Liver (tissue), 9 donors: ENCODE results near the gene SPEG. TPM values are rescaled to one million over a fixed set of nuclear protein-coding genes. Genes with fewer than 3 reads are reported as not detected.

ENCODE experiments used
- DNase-seq: peaks from one replicate; pipeline ENCODE4 v3.0.0-alpha.2; 2017; ENCODE audit warnings: low spot score
- H3K27ac ChIP-seq, 2 donors: one replicate each; pipeline ENCODE4 v1.7.0; 2013; ENCODE audit warnings: inconsistent platforms in 2 of 2, low read length in 2 of 2, control low read depth in 1 of 2, low read depth in 1 of 2, mild to moderate bottlenecking in 1 of 2
- H3K27me3 ChIP-seq, 4 donors: one replicate each; pipeline versions ENCODE4 v1.6.1 to v1.7.0; 2013; ENCODE audit warnings: low read length in 3 of 4, inconsistent platforms in 1 of 4, mild to moderate bottlenecking in 1 of 4, moderate library complexity in 1 of 4; ENCODE audit not compliant: control insufficient read depth in 4 of 4, insufficient read depth in 4 of 4
- H3K36me3 ChIP-seq, 4 donors: one replicate each; pipeline versions ENCODE4 v1.6.1 to v1.7.0; 2013; ENCODE audit warnings: low read length in 3 of 4, mild to moderate bottlenecking in 3 of 4, low read depth in 1 of 4, moderate library complexity in 1 of 4; ENCODE audit not compliant: control insufficient read depth in 4 of 4, insufficient read depth in 3 of 4
- H3K4me1 ChIP-seq, 4 donors: one replicate each; pipeline versions ENCODE4 v1.6.1 to v1.7.0; 2013; ENCODE audit warnings: low read length in 3 of 4, mild to moderate bottlenecking in 3 of 4, moderate library complexity in 1 of 4; ENCODE audit not compliant: control insufficient read depth in 4 of 4, insufficient read depth in 4 of 4
- H3K4me3 ChIP-seq, 3 donors: one replicate each; pipeline versions ENCODE4 v1.6.1 to v1.7.0; 2013; ENCODE audit warnings: low read length in 3 of 3, control low read depth in 1 of 3, low read depth in 1 of 3, mild to moderate bottlenecking in 1 of 3
- H3K9ac ChIP-seq, 2 donors: one replicate each; pipeline ENCODE4 v1.7.0; 2013; ENCODE audit warnings: low read length in 2 of 2, mild to moderate bottlenecking in 2 of 2, moderate library complexity in 2 of 2, control low read depth in 1 of 2, low read depth in 1 of 2
- H3K9me3 ChIP-seq, 4 donors: one replicate each; pipeline versions ENCODE4 v1.6.1 to v1.7.0; 2013; ENCODE audit warnings: low read length in 3 of 4; ENCODE audit not compliant: control insufficient read depth in 4 of 4
- ATF3 ChIP-seq: IDR thresholded peaks from 2 replicates; pipeline ENCODE4 v1.6.1; 2016; ENCODE audit warnings: antibody characterized with exemption
- CTCF ChIP-seq: fragments of 150-350 bp; IDR thresholded peaks from 2 replicates; pipeline ENCODE4 v1.5.1; 2017; ENCODE audit warnings: improper control_type of control experiment, low read depth, low read length; ENCODE audit not compliant: missing input control
- EGR1 ChIP-seq, 2 donors: IDR thresholded peaks; 2 replicates each; pipeline ENCODE4 v1.6.1; 2016 to 2018; ENCODE audit warnings: antibody characterized with exemption in 2 of 2, low read depth in 2 of 2
- FOXA1 ChIP-seq: IDR thresholded peaks from 2 replicates; pipeline ENCODE4 v1.6.1; 2016; ENCODE audit warnings: antibody characterized with exemption
- FOXA2 ChIP-seq: IDR thresholded peaks from 2 replicates; pipeline ENCODE4 v1.6.1; 2016; ENCODE audit warnings: antibody characterized with exemption
- GABPA ChIP-seq, 2 donors: IDR thresholded peaks in 1 of 2; conservative IDR thresholded peaks in 1 of 2; 2 replicates each; pipeline ENCODE4 v1.6.1; 2016; ENCODE audit warnings: antibody characterized with exemption in 2 of 2, mild to moderate bottlenecking in 1 of 2, moderate library complexity in 1 of 2
- HNF4G ChIP-seq: IDR thresholded peaks from 2 replicates; pipeline ENCODE4 v1.6.1; 2016; ENCODE audit warnings: antibody characterized with exemption
- JUND ChIP-seq, 2 donors: IDR thresholded peaks; 2 replicates each; pipeline ENCODE4 v1.6.1; 2016; ENCODE audit warnings: antibody characterized with exemption in 2 of 2
- NR2F2 ChIP-seq: IDR thresholded peaks from 2 replicates; pipeline ENCODE4 v1.6.1; 2016; ENCODE audit warnings: antibody characterized with exemption
- RAD21 ChIP-seq, 2 donors: IDR thresholded peaks; 2 replicates each; pipeline ENCODE4 v1.6.1; 2016; ENCODE audit warnings: antibody characterized with exemption in 2 of 2, mild to moderate bottlenecking in 2 of 2
- SP1 ChIP-seq: IDR thresholded peaks from 2 replicates; pipeline ENCODE4 v1.6.1; 2018; ENCODE audit warnings: antibody characterized with exemption, mild to moderate bottlenecking
- TAF1 ChIP-seq: conservative IDR thresholded peaks from 2 replicates; pipeline ENCODE4 v1.6.1; 2016; ENCODE audit warnings: antibody characterized with exemption, mild to moderate bottlenecking
- YY1 ChIP-seq: IDR thresholded peaks from 2 replicates; pipeline ENCODE4 v1.6.1; 2016; ENCODE audit warnings: antibody characterized with exemption, mild to moderate bottlenecking
- ZBTB33 ChIP-seq: IDR thresholded peaks from 2 replicates; pipeline ENCODE4 v1.6.1; 2016; ENCODE audit warnings: antibody characterized with exemption
- WGBS: extraction: QIAGEN DNeasy Blood & Tissue Kit; methylation state at CpG from one replicate; pipeline ENCODE4 v1.1.7; 2013; 5-methylcytosine and 5-hydroxymethylcytosine counted together
- polyA plus RNA-seq, 2 donors: library from polyadenylated mRNA; stranded (reverse) in 1 of 2; unstranded in 1 of 2; fragments of 200-250 nt in 1 of 2; fragments of >200 nt in 1 of 2; fragmentation: Nextera tagmentation in 1 of 2; extraction: Ambion mirVana in 1 of 2; gene quantifications; one replicate each; pipeline versions ENCODE4 v1.2.1 to v1.2.3, GENCODE V29; 2013 to 2015
- total RNA-seq, 2 donors: library from RNA; depleted of rRNA; stranded (reverse); fragments of >200 nt; gene quantifications; one replicate each; pipeline ENCODE4 v1.2.3, GENCODE V29; 2014
- donor health status: healthy.
- donor health status: healthy.
- donor health status: healthy.
- donor health status: healthy.
- donor health status: healthy.

SPEG gene
- total and polyA plus RNA-seq, 4 donors = 0.51 to 0.96 (median 0.66) TPM

- WGBS = 85% methylated on average over 14 of the region's 14 CpGs
- Histone ChIP-seq H3K27me3 (peaks cover 0 to 7% (median 0%) of the 10 kb centered on the region in 4 donors), H3K27ac (no peak overlapping the region), H3K9ac (no peak overlapping the region), H3K4me1 (peaks cover 0 to 3% (median 0%) of the 10 kb centered on the region in 4 donors), H3K4me3 (no peak overlapping the region), H3K36me3 (no peaks in the 10 kb centered on the region), H3K9me3 (no peaks in the 10 kb centered on the region)
- no peak for DNase-seq
- no peak for TF ChIP-seq TAF1
- TF ChIP-seq EGR1 (IDR thresholded peaks at IDR 0.05; ENCODE audit: low read depth in 2 of 2) = no peak
- TF ChIP-seq GABPA (IDR thresholded peaks at IDR 0.05 in 1 of 2, conservative IDR thresholded peaks at IDR 0.05 in 1 of 2) = no peak
- TF ChIP-seq FOXA2 = no peak
- TF ChIP-seq NR2F2 = no peak
- no peak for TF ChIP-seq YY1
- TF ChIP-seq CTCF = no peak
- TF ChIP-seq RAD21 (IDR thresholded peaks at IDR 0.05) = no peak
- TF ChIP-seq ATF3 = no peak
- TF ChIP-seq FOXA1 = no peak
Measured at GRCh38 chr2:219423652-219424377, 10.8 kb upstream of the SPEG start.

GRCh38 chr2:219425238-219426067 lies 9.2 kb upstream of the SPEG start:
- no peak overlapping the region for H3K27ac ChIP-seq
- no peaks in the 10 kb centered on the region for H3K36me3 ChIP-seq
- H3K9ac ChIP-seq = no peak overlapping the region
- peaks cover 0 to 7% (median 0%) of the 10 kb centered on the region in 4 donors for H3K27me3 ChIP-seq
- DNase-seq = no peak
- no peak overlapping the region for H3K4me3 ChIP-seq
- H3K4me1 ChIP-seq = no peaks in the 10 kb centered on the region
- WGBS = 81% methylated on average over 8 of the region's 8 CpGs
- no peaks in the 10 kb centered on the region for H3K9me3 ChIP-seq
- TF ChIP-seq TAF1 (no peak), NR2F2 (no peak), CTCF (no peak), ATF3 (no peak), HNF4G (no peak), YY1 (no peak), ZBTB33 (no peak), GABPA (IDR thresholded peaks at IDR 0.05 in 1 of 2, conservative IDR thresholded peaks at IDR 0.05 in 1 of 2) (no peak), SP1 (no peak), FOXA1 (no peak), RAD21 (IDR thresholded peaks at IDR 0.05) (no peak), JUND (IDR thresholded peaks at IDR 0.05) (no peak), EGR1 (IDR thresholded peaks at IDR 0.05; ENCODE audit: low read depth in 2 of 2) (no peak)
